ENCODE measurements around the gene ADNP2.

DNA sequence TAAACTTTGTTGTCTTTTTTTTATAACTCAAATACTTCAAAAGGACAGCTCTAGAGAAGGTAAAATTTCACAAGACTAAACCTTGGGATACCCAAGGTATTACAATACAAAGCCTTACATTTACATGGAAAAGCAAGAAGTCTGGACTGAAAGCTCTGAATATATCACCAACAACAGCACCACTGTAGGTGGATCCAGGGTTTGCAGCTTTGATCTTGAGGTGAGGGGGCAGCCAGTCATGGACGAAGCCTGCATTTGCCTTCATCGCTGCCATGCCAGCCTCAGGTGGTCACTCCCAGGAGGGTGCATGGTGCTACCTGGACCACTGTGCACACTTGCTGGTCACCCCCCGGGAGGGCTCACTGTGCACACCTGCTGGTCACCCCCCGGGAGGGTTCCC, 38.2 kb upstream of the ADNP2 start:
- TF ChIP-seq, protein P1, sequence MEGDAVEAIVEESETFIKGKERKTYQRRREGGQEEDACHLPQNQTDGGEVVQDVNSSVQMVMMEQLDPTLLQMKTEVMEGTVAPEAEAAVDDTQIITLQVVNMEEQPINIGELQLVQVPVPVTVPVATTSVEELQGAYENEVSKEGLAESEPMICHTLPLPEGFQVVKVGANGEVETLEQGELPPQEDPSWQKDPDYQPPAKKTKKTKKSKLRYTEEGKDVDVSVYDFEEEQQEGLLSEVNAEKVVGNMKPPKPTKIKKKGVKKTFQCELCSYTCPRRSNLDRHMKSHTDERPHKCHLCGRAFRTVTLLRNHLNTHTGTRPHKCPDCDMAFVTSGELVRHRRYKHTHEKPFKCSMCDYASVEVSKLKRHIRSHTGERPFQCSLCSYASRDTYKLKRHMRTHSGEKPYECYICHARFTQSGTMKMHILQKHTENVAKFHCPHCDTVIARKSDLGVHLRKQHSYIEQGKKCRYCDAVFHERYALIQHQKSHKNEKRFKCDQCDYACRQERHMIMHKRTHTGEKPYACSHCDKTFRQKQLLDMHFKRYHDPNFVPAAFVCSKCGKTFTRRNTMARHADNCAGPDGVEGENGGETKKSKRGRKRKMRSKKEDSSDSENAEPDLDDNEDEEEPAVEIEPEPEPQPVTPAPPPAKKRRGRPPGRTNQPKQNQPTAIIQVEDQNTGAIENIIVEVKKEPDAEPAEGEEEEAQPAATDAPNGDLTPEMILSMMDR (IDR thresholded peaks at IDR 0.05): no peak
- TF ChIP-seq POLR2A (IDR thresholded peaks at IDR 0.05): no peak
